K562 (cell line): ENCODE measurements around the gene TFEB. TPM values are rescaled to one million over a fixed set of nuclear protein-coding genes. Genes with fewer than 3 reads are reported as not detected.
A peak's percentile ranks its signal among the peaks of the same experiment; 100 is the strongest.

Source experiments
- CBFA2T3 ChIP-seq: fragments of 450-650 bp; IDR thresholded peaks from 2 replicates; pipeline ENCODE4 v1.6.1; 2017
- DACH1 ChIP-seq: fragments of 450-650 bp; IDR thresholded peaks from 2 replicates; pipeline ENCODE4 v1.6.1; 2018; ENCODE audit not compliant: partially characterized antibody
- E2F5 ChIP-seq: sonication (generic); formaldehyde crosslinking; IDR thresholded peaks from 2 replicates; pipeline ENCODE4 v1.8.0; 2022; ENCODE audit warnings: mild to moderate bottlenecking, missing genetic modification reagents
- FOSL1 ChIP-seq: fragments of 200-800 bp; sonication (Bioruptor generic); conservative IDR thresholded peaks from 2 replicates; pipeline ENCODE4 v1.6.1; 2016; ENCODE audit warnings: missing genetic modification characterization, missing compliant biosample characterization
- FOXO4 ChIP-seq: fragments of 450-650 bp; formaldehyde crosslinking; IDR thresholded peaks from 2 replicates; pipeline ENCODE4 v1.4.0; 2020; ENCODE audit warnings: mild to moderate bottlenecking, moderate library complexity
- FOXP1 ChIP-seq: sonication (generic); formaldehyde crosslinking; IDR thresholded peaks from 2 replicates; pipeline ENCODE4 v1.8.0; 2022; ENCODE audit warnings: mild to moderate bottlenecking, missing genetic modification reagents
- HMBOX1 ChIP-seq: sonication (generic); IDR thresholded peaks from 2 replicates; pipeline ENCODE4 v1.6.1; 2016
- LCOR ChIP-seq: sonication (generic); formaldehyde crosslinking; IDR thresholded peaks from 2 replicates; pipeline ENCODE4 v1.8.0; 2022; ENCODE audit warnings: mild to moderate bottlenecking, missing genetic modification reagents
- RNF2 ChIP-seq: sonication (generic); IDR thresholded peaks from 2 replicates; pipeline ENCODE4 v1.6.1; 2016
- SMAD1 ChIP-seq: fragments of 150-350 bp; IDR thresholded peaks from 2 replicates; pipeline ENCODE4 v1.6.1; 2014; ENCODE audit warnings: low read length, low read depth; ENCODE audit not compliant: partially characterized antibody
- THRB ChIP-seq: fragments of 450-650 bp; formaldehyde crosslinking; conservative IDR thresholded peaks from 2 replicates; pipeline ENCODE4 v1.4.0; 2022; ENCODE audit warnings: mild to moderate bottlenecking, missing genetic modification characterization
- ZBTB1 ChIP-seq: sonication (generic); formaldehyde crosslinking; IDR thresholded peaks from 2 replicates; pipeline ENCODE4 v1.8.1; 2023; ENCODE audit warnings: missing genetic modification reagents, low read depth, mild to moderate bottlenecking, borderline replicate concordance
- ZFP30 ChIP-seq: fragments of 250-450 bp; sonication (Bioruptor Pico); IDR thresholded peaks from 2 replicates; pipeline ENCODE4 v1.8.0; 2022; ENCODE audit warnings: moderate library complexity, mild to moderate bottlenecking, inconsistent platforms, borderline replicate concordance
- ZNF212 ChIP-seq: fragments of 450-650 bp; formaldehyde crosslinking; IDR thresholded peaks from 2 replicates; pipeline ENCODE4 v1.4.0; 2020; ENCODE audit warnings: mild to moderate bottlenecking
- ZNF263 ChIP-seq: sonication (generic); formaldehyde crosslinking; IDR thresholded peaks from 2 replicates; pipeline ENCODE4 v1.8.0; 2022; ENCODE audit warnings: mild to moderate bottlenecking, missing genetic modification reagents, borderline replicate concordance
- ZNF347 ChIP-seq: fragments of 450-650 bp; formaldehyde crosslinking; IDR thresholded peaks from 2 replicates; pipeline ENCODE4 v1.4.0; 2020; ENCODE audit warnings: low read depth, mild to moderate bottlenecking, moderate library complexity
- ZNF384 ChIP-seq: IDR thresholded peaks from 2 replicates; pipeline ENCODE4 v1.6.1; 2012; ENCODE audit warnings: low read depth, low read length, improper control_type of control experiment
- ZNF518B ChIP-seq: fragments of 250-450 bp; sonication (Bioruptor Pico); IDR thresholded peaks from 2 replicates; pipeline ENCODE4 v1.5.0; 2021; ENCODE audit warnings: mild to moderate bottlenecking, moderate library complexity
- polyA plus RNA-seq, 8 experiments: library from polyadenylated mRNA; depleted of rRNA in 4 of 8; stranded (reverse) in 5 of 8; unstranded in 3 of 8; fragments of >200 nt; fragmentation: Nextera tagmentation in 2 of 8; fragmentation: Illumina TruSeq in 1 of 8; extraction: Ambion mirVana in 2 of 8; extraction: Trizol in 1 of 8; gene quantifications; 2 replicates each; pipeline versions ENCODE4 v1.2.1 to v1.2.3, GENCODE V29; 2011 to 2014; ENCODE audit warnings: inconsistent platforms in 1 of 8, missing spikeins in 1 of 8
- total RNA-seq, 7 experiments: library from RNA; depleted of rRNA in 6 of 7; stranded (reverse); fragments of >200 nt in 6 of 7; fragmentation: Illumina TruSeq in 2 of 7; extraction: Trizol in 2 of 7; gene quantifications; 2 replicates each; pipeline versions ENCODE4 v1.2.1 to v1.2.3, GENCODE V29; 2011 to 2021; ENCODE audit warnings: low replicate concordance in 1 of 7
- TF ChIP-seq, protein P1 (sequence below): sonication (generic); formaldehyde crosslinking; IDR thresholded peaks from 2 replicates; pipeline ENCODE4 v1.9.0; 2022; ENCODE audit warnings: mild to moderate bottlenecking, missing genetic modification reagents

The TFEB gene
- total and polyA plus RNA-seq, 9 of the 15 experiments (the other 6 are each of a cell fraction or from before 2014, with no cell fraction given), result 0.04 to 4.7 (median 2.0) TPM

DNA sequence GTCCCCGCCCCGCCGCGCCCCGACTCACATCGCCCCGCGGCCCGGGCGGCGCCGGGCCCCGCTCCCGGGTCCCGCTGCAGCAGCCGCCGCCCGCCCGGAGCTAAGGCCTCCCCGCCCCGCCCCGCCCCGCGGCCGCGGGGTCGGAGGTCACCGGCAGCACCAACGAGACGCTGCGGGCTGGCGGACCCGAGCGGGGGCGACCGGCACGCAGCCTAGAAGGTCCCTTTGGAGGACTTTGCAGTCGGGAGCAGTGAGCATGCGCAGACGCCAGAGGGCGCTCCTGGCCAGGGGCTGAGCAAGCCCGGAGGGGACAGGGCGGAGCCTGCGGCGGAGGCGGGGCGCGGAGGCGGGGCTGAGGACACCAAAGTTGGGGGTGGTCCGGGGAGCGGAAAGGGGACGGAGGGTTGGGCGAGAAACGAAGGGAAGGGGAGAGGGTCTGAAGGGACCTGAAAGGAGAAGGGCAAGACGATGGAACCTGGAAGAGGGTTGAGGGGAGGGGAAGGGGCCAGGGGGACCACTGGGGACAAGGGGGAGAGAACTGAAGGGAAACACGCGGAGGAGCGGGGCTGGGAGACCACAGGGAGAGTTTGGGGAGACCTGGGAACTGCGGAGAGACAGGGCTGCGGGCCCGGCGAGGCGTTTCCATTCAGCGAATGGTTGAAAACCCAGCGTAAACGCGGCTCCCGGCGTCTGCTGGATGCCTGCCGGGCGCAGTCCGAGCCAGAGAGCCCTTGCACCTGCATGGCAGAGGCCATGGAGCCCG is 44.6 kb upstream of the TFEB start, which contains the start of gene FRS3 (continued):
- TF ChIP-seq, protein P1, sequence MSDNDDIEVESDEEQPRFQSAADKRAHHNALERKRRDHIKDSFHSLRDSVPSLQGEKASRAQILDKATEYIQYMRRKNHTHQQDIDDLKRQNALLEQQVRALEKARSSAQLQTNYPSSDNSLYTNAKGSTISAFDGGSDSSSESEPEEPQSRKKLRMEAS, result peak; percentile 79
- TF ChIP-seq THRB (CRISPR knock-in tag), result no peak; the same call in 1 of the 2 replicates
- no peak for TF ChIP-seq HMBOX1
- no peak for TF ChIP-seq FOXO4 (CRISPR knock-in tag)
- TF ChIP-seq CBFA2T3, result no peak
- TF ChIP-seq ZBTB1 (CRISPR knock-in tag), result no peak
- TF ChIP-seq E2F5 (CRISPR knock-in tag), result no peak
- 0 out of 2 replicates have a peak, but pooled peaks have one; percentile 69 for TF ChIP-seq RNF2
- peak; percentile 68; the same call in 1 of the 2 replicates for TF ChIP-seq ZNF263 (CRISPR knock-in tag)
- peak; percentile 54; the same call in 1 of the 2 replicates for TF ChIP-seq FOSL1
- no peak for TF ChIP-seq ZNF518B
- TF ChIP-seq ZNF347, result no peak
- TF ChIP-seq SMAD1, result no peak
- peak; percentile 93 for TF ChIP-seq LCOR
- TF ChIP-seq FOXP1 (CRISPR knock-in tag), result peak; percentile 98
- TF ChIP-seq DACH1, result no peak
- TF ChIP-seq ZNF212 (CRISPR knock-in tag), result no peak
- peak; percentile 55; the same call in 1 of the 2 replicates for TF ChIP-seq ZNF384
- TF ChIP-seq ZFP30 (CRISPR knock-in tag), result no peak
